HEK293T (cell line): ENCODE results near the gene COMMD7.

Source experiments
- ARNT ChIP-seq: fragments of 450-650 bp; IDR thresholded peaks from 2 replicates; pipeline ENCODE4 v1.6.1; 2017; ENCODE audit warnings: mild to moderate bottlenecking
- BHLHE40 ChIP-seq: fragments of 450-650 bp; IDR thresholded peaks from 2 replicates; pipeline ENCODE4 v1.6.1; 2016; ENCODE audit warnings: mild to moderate bottlenecking, moderate library complexity, borderline replicate concordance
- CTBP1 ChIP-seq: fragments of 450-650 bp; IDR thresholded peaks from 2 replicates; pipeline ENCODE4 v1.6.1; 2016; ENCODE audit warnings: borderline replicate concordance
- ELF4 ChIP-seq: fragments of 450-650 bp; IDR thresholded peaks from 2 replicates; pipeline ENCODE4 v1.6.1; 2017; ENCODE audit warnings: antibody characterized with exemption
- FOXA1 ChIP-seq: fragments of 450-650 bp; IDR thresholded peaks from 2 replicates; pipeline ENCODE4 v1.6.1; 2016; ENCODE audit warnings: mild to moderate bottlenecking
- FOXK2 ChIP-seq: fragments of 450-650 bp; IDR thresholded peaks from 2 replicates; pipeline ENCODE4 v1.6.1; 2016; ENCODE audit warnings: mild to moderate bottlenecking
- FOXM1 ChIP-seq: fragments of 450-650 bp; IDR thresholded peaks from 2 replicates; pipeline ENCODE4 v1.6.1; 2017; ENCODE audit warnings: mild to moderate bottlenecking, borderline replicate concordance
- L3MBTL2 ChIP-seq: fragments of 450-650 bp; conservative IDR thresholded peaks from 2 replicates; pipeline ENCODE4 v1.6.1; 2016; ENCODE audit warnings: mild to moderate bottlenecking
- LEF1 ChIP-seq: fragments of 450-650 bp; IDR thresholded peaks from 2 replicates; pipeline ENCODE4 v1.6.1; 2017; ENCODE audit warnings: mild to moderate bottlenecking, borderline replicate concordance
- NFRKB ChIP-seq: fragments of 450-650 bp; IDR thresholded peaks from 2 replicates; pipeline ENCODE4 v1.6.1; 2016; ENCODE audit warnings: mild to moderate bottlenecking, moderate library complexity
- SP1 ChIP-seq: fragments of 450-650 bp; IDR thresholded peaks from 2 replicates; pipeline ENCODE4 v1.6.1; 2017
- SUZ12 ChIP-seq: fragments of 450-650 bp; IDR thresholded peaks from 2 replicates; pipeline ENCODE4 v1.6.1; 2016; ENCODE audit warnings: mild to moderate bottlenecking
- TARDBP ChIP-seq: fragments of 450-650 bp; IDR thresholded peaks from 2 replicates; pipeline ENCODE4 v1.6.1; 2016
- ZNF384 ChIP-seq: fragments of 450-650 bp; IDR thresholded peaks from 2 replicates; pipeline ENCODE4 v1.6.1; 2016

DNA sequence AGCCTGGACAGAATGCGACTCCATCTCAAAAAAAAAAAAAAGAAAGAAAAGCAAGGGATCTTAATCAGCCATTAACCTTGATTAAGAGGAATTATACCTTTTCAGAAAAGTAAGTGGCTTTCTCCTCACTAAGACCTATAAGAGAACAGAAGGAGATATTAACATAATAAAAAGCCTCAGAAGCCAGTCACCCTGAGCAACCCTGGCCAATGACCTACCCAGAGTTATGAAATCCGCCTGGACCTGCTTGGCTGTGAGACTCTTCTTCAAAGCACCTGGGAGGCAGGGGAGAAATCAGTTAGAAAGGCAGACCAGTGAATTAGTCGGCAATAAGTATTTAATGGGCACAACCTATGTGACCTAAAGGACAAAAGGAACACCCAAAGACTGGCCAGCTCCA is 36.8 kb downstream of the COMMD7 start:
- TF ChIP-seq ZNF384: no peak
- TF ChIP-seq TARDBP: no peak
- TF ChIP-seq BHLHE40: no peak
- TF ChIP-seq FOXM1: no peak
- TF ChIP-seq SUZ12: no peak
- no peak for TF ChIP-seq ELF4
- no peak for TF ChIP-seq ARNT
- no peak for TF ChIP-seq SP1
- TF ChIP-seq LEF1: no peak
- no peak for TF ChIP-seq CTBP1
- TF ChIP-seq NFRKB: no peak
- TF ChIP-seq FOXA1: no peak
- no peak for TF ChIP-seq L3MBTL2
- TF ChIP-seq FOXK2: no peak
